DMS 273 (cell line): Measurements from ENCODE around the gene EVX2.

Source experiments
- DNase-seq: peaks from one replicate; lab custom pipeline; 2025; ENCODE audit not compliant: unreplicated experiment; lab: John Stamatoyannopoulos, UW

Gene EVX2

GRCh38 chr2:176096243-176096985 lies 12.7 kb upstream of the EVX2 start:
- DNase-seq: no peak

GRCh38 chr2:176095421-176095820 lies 11.7 kb upstream of the EVX2 start:
- no peak for DNase-seq

- DNase-seq: peak; percentile 44
Measured at GRCh38 chr2:176094349-176094748, 10.6 kb upstream of the EVX2 start.

GRCh38 chr2:176093898-176094249 lies 10.1 kb upstream of the EVX2 start:
- no peak for DNase-seq

- DNase-seq: peak; percentile 81
Measured at GRCh38 chr2:176093145-176093897, 9.6 kb upstream of the EVX2 start.

GRCh38 chr2:176092270-176093144 lies 8.7 kb upstream of the EVX2 start, which contains the start of gene HOXD13:
HOXD13 (plus strand) TSS chr2:176092721; CDS start chr2:176092891, 170 bp downstream.
- peak; percentile 80 for DNase-seq

- DNase-seq: no peak
Measured at GRCh38 chr2:176091329-176092258, 7.8 kb upstream of the EVX2 start.

GRCh38 chr2:176090862-176091261 lies 7.1 kb upstream of the EVX2 start:
- no peak for DNase-seq

- DNase-seq: no peak
Measured at GRCh38 chr2:176089843-176090395, 6.2 kb upstream of the EVX2 start.

- no peak for DNase-seq
Measured at GRCh38 chr2:176088937-176089842, 5.4 kb upstream of the EVX2 start.

- peak; percentile 85 for DNase-seq
Measured at GRCh38 chr2:176088048-176088936, 4.5 kb upstream of the EVX2 start.

GRCh38 chr2:176087330-176088047 lies 3.7 kb upstream of the EVX2 start:
- DNase-seq: no peak

GRCh38 chr2:176085861-176086771 lies 2.4 kb upstream of the EVX2 start:
- peak; percentile 84 for DNase-seq

GRCh38 chr2:176085120-176085788 lies 1.5 kb upstream of the EVX2 start:
- no peak for DNase-seq

GRCh38 chr2:176084611-176085119 lies 903 bp upstream of the EVX2 start:
- DNase-seq: peak; percentile 30
